H7 (cell line): Measurements from ENCODE around the gene ABLIM1. TPM values are rescaled to one million over a fixed set of nuclear protein-coding genes. Genes with fewer than 3 reads are reported as not detected.

Experiments used
- DNase-seq: peaks from one replicate; pipeline ENCODE4 v3.0.0; 2012
- H3K27me3 ChIP-seq: 2 replicates; pipeline ENCODE4 v1.6.0; 2011; ENCODE audit warnings: mild to moderate bottlenecking, low read length; ENCODE audit not compliant: control insufficient read depth, insufficient read depth
- H3K36me3 ChIP-seq: replicated peaks from 2 replicates; pipeline ENCODE4 v1.5.1; 2011; ENCODE audit warnings: low read length; ENCODE audit not compliant: control insufficient read depth, insufficient read depth
- H3K4me3 ChIP-seq: 2 replicates; pipeline ENCODE4 v1.5.1; 2011; ENCODE audit warnings: low read depth, mild to moderate bottlenecking, control low read depth, low read length, moderate library complexity; ENCODE audit not compliant: insufficient read depth
- total RNA-seq: library from RNA; depleted of rRNA; stranded (reverse); fragments of >200 nt; shearing (Covaris generic); gene quantifications from 2 replicates; pipeline ENCODE4 v1.2.3, GENCODE V29; 2014

The ABLIM1 gene
- total RNA-seq, 1 experiment from 2014 or later = 29.5 TPM

- no peak overlapping the region for H3K4me3 ChIP-seq
- DNase-seq = no peak
- no peaks in the 10 kb centered on the region for H3K36me3 ChIP-seq
- H3K27me3 ChIP-seq = no peaks in the 10 kb centered on the region
These were observed 11.6 kb downstream of the ABLIM1 start for GRCh38 chr10:114646426-114646825.

- no peak for DNase-seq
- no peaks in the 10 kb centered on the region for H3K27me3 ChIP-seq
These were observed 12.4 kb downstream of the ABLIM1 start for GRCh38 chr10:114645706-114646105.

DNA sequence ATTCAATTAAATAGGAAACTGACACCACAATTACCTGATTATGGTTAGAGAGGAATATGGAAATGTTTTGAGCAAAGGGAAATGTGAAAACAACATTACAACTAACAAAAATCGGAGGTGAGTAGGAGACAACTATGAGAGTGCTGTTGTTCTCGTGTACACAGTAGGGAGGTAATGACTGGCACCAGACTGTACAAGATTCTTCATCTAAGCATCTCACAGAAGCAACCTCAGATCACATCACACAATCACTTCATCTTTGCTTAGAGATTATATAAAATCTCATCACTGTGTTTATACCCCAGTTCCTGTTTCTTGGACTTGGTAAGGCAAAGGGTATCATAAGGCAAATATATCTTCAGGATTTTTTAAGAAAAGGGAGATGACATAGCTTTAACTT is 14.9 kb downstream of the ABLIM1 start:
- Histone ChIP-seq H3K27me3 (no peaks in the 10 kb centered on the region), H3K4me3 (no peak overlapping the region), H3K36me3 (no peaks in the 10 kb centered on the region)
- DNase-seq = no peak

More at GRCh38 chr10:114645706-114646105, 12.4 kb downstream of the ABLIM1 start:
- Histone ChIP-seq H3K4me3 (no peak overlapping the region), H3K36me3 (no peaks in the 10 kb centered on the region)

DNA sequence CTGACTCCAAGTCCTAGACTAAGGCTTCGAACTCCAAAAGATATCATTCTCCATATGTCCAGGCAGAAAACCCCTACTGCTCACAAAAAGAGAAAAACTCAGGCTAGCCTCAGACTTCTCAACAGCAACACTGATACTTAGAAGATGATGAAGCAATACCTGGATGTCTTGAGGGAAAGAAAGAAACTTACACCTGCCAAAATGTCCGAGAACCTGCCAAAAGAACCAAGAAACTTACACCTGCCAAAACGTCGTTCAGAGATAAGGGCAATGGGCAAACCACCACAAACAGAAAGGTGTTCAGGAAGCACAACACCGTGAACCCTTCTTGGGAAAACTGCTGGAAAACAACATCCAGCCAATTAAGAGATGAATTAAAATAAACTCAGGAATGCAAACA is 15.3 kb downstream of the ABLIM1 start:
- Histone ChIP-seq H3K36me3 (no peaks in the 10 kb centered on the region), H3K27me3 (no peaks in the 10 kb centered on the region), H3K4me3 (no peak overlapping the region)
- DNase-seq = no peak

DNA sequence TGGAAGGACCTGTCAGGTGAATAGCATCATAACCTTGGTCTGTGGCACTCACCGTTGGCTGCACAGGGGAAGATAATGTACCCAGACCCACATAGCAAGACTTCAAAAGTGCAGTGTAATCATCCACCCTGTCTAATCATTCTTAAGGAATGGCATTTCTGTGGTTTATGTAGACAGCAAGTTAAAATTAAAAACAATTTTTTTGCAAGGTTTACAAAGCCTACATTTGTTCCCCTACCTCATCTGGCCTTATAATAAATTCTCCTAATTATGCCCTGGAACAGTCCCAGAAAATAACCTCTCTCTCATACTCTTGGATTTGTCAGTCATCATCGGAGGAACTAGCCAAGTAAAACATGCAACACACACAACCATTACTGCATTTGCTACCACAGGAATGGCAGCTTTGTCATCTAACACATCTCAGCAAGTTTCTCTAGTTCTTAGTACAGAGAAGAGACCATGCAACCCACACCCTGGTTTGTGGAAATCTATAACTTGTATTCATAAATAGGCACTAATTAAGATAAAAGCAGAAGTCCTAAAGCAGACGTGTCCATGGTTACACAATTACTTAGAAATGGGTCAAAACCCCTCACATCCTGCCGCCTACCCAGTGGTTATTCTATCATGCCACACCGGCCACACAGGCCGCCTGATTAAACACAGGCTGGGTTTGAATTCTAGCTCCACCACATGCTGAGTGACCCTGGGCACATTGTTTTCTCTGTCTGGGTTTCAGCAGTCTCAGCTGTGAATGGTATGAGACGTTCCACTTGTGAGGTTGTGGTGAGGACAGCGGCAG is 19.1 kb downstream of the ABLIM1 start:
- Histone ChIP-seq H3K27me3 (no peaks in the 10 kb centered on the region), H3K36me3 (no peaks in the 10 kb centered on the region), H3K4me3 (no peak overlapping the region)
- DNase-seq = no peak

GRCh38 chr10:114635797-114636550 is 22.1 kb downstream of the ABLIM1 start:
- no peak for DNase-seq
- no peaks in the 10 kb centered on the region for H3K36me3 ChIP-seq
- no peak overlapping the region for H3K4me3 ChIP-seq
- H3K27me3 ChIP-seq = peaks cover 15% of the 10 kb centered on the region

DNA sequence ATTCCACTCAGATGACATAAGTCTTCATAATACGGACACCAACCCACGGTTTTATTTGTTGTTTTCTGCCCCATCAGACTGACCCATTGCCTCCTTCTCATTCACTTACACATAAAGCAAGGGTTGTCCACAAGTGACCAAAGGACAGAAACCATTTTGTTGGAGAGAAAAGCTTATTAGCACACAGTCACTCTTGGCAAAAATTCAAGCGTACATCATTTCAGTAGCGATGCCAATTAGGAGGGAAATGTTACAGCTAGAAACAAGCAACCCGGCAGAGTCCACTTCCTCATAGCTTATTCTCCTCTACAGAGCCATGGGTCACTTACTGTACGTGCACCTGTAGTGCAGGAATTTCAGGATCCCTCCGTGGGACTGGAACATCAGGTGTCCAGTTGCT is 23.0 kb downstream of the ABLIM1 start:
- no peak for DNase-seq
- H3K4me3 ChIP-seq = no peak overlapping the region
- peaks cover 17% of the 10 kb centered on the region for H3K27me3 ChIP-seq
- no peaks in the 10 kb centered on the region for H3K36me3 ChIP-seq

DNA sequence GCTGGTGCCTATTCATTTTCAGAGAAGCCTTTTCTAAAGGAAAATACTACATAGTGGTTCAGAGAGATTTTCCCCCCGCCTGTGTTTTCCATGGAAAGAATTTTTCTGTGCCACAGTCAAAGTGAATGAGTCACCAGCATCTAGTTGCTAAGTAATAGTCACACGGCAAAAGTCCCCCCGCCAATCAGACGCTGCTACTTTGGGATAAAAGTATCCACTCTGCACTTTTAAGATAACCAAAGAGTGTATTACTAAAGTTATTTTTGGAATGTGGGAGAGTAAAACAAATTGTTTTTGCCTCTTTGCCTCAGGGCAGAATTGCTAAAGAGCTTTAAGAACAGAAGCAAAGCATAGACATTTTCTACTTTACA is 23.5 kb downstream of the ABLIM1 start:
- H3K4me3 ChIP-seq = no peak overlapping the region
- peak; percentile 20 for DNase-seq

DNA sequence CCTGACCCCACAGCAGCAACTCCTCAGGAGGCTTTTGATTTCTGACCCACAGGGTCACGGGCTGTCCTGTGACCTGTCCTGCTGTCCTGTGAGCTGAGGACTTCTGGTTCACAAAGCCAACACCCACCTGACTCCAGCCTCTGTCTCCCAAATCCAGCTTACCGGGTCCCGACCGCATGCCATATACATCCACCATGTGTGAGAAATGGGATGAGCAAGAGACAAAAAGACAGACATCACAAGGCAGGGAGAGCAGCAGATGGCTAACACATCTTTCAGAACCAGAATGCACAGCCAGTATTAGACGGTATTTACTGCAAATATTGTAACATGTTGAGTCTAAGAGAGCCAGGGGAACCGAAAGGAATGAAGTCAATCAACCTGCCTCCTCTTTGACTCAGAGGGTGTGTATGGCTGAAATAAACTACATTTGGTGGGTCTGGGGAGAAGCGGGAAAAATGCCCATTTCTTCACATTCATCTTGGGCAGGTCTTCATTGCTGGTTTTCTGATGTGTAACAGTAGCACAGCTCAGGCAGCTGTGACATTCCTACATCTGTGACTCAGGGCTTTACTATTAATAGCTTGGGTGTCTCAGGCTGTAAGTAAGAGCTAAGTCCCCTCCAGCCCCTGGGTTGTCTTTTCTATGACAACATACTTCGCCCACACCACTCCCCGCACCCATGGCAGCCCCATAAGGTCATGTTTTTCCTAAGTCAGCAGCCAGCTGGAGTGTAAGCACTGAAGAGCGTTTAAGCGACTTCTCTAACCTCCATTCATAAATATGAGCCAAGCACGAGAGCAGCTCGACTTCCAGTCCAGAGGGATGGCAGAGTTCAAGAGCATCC is 25.0 kb downstream of the ABLIM1 start:
- DNase-seq = peak; percentile 13
- peaks cover 17% of the 10 kb centered on the region for H3K27me3 ChIP-seq
- no peaks in the 10 kb centered on the region for H3K36me3 ChIP-seq
- H3K4me3 ChIP-seq = no peak overlapping the region

More for the DNA sequence above, 23.5 kb downstream of the ABLIM1 start:
- no peaks in the 10 kb centered on the region for H3K36me3 ChIP-seq
- H3K27me3 ChIP-seq = peaks cover 17% of the 10 kb centered on the region

DNA sequence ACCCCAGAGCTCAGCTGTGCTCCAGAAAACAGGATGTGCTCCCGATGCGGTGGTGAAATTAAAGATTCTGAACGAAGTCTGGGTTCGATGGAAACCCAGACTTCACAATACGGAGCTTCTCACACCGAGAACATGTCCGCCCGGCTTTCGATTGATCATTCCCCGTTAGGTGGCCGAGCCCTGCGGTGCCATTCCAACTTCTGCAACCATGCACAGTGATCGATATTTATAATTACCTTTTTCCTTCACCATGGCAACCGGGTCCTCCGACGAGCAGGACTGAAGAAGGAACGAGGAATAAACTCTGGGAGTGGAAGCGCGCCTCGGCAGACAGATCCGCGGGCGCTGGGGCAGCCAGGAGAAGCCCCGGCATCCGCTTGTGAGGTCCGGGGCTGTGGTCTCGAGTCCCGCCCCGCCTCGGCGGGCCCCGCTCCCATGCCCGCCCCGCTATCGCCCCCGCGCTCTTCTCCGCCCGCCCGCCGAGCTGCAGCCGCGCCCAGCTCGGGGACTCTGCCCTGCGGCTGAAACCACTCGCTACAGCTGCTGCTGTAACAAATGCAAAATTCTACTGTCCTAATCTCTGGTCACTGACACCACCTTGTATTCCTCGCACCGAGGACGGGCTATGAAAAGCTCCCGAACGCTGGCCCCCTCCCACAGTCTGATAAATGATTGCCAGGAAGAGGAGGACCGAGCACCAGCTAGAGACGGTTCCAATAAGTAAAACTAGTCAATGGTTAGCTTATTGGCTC is 26.2 kb downstream of the ABLIM1 start:
- Histone ChIP-seq H3K36me3 (no peaks in the 10 kb centered on the region), H3K27me3 (peaks cover 17% of the 10 kb centered on the region), H3K4me3 (peak overlapping the region; percentile 49)
- DNase-seq = peak; percentile 87

GRCh38 chr10:114631090-114631665 is 26.9 kb downstream of the ABLIM1 start:
- H3K36me3 ChIP-seq = no peaks in the 10 kb centered on the region
- peaks cover 17% of the 10 kb centered on the region for H3K27me3 ChIP-seq
- peak; percentile 21 for DNase-seq
- peak overlapping the region; percentile 49 for H3K4me3 ChIP-seq

- Histone ChIP-seq H3K27me3 (peaks cover 17% of the 10 kb centered on the region), H3K4me3 (no peak overlapping the region), H3K36me3 (no peaks in the 10 kb centered on the region)
- DNase-seq = no peak
These were observed 28.0 kb downstream of the ABLIM1 start for GRCh38 chr10:114629824-114630730.
